ENCODE measurements around the gene ACSM3. TPM values are rescaled to one million over a fixed set of nuclear protein-coding genes. Genes with fewer than 3 reads are reported as not detected.
A peak's percentile ranks its signal among the peaks of the same experiment; 100 is the strongest.

Gene ACSM3
- total RNA-seq, 5 donors from 2014 or later (not counting 1 experiment from before 2014, with no cell fraction given), result 6.4 to 9.2 (median 8.9) TPM

DNA sequence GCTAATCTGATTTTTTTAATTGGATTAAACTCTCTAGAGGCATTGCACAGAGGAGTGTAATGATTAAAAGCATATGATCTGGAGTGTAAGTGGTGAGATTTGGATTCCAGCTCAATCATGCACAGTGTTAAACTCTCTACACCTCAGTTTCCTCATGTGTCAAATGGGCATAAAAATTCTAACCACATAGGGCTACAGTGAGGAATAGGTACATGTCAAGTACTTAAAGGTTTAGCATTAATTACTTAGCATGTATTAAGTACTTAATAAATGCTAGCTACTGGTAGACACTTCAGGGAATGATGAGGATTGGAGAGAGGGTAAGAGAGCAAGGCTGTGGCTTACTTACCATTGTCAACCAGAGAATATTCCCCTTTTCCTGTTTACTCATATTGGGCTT, 25.3 kb downstream of the ACSM3 start:
- no peaks in the 10 kb centered on the region for H3K27me3 Mint-ChIP-seq
- ATAC-seq (replicated peaks in 1 of 4), result no peak

DNA sequence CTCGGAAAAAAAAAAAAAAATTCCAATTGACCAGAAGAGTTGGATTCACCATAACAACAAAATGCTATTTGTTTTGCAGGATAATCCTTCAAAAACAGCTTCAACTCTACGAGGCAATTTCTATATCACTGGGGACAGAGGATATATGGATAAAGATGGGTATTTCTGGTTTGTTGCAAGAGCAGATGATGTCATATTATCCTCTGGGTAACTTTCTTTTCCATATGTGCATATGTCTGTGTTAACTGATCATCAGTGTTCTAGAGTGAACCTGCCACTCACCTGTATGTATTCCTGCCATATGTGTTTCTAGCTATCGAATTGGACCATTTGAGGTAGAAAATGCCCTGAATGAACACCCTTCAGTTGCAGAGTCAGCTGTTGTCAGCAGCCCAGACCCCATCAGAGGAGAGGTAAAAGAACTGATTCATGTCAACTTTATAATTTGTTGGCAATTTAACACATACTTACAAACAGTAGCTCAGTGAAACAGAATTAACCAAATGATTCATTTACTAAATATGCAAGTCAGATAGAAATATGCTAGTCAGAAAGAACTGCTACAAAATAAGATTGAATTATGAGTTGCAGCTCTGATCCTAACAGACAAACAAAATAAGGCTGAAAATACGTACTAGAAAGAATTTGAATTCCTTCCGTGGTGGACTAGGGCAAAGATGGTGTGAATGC, 28.3 kb downstream of the ACSM3 start:
- Mint-ChIP-seq H3K27ac (no peak overlapping the region), H3K4me1 (no peaks in the 10 kb centered on the region), H3K9me3 (no peaks in the 10 kb centered on the region), H3K36me3 (no peaks in the 10 kb centered on the region), H3K27me3 (no peaks in the 10 kb centered on the region), H3K4me3 (no peak overlapping the region)
- no peak for ATAC-seq (replicated peaks in 1 of 4)
- no peaks in the 10 kb centered on the region for H3K9me3 ChIP-seq
- no peak overlapping the region for H3K27ac ChIP-seq (ENCODE audit: low read length)
- ChIA-PET CTCF (interaction anchor here in 1 of 2 donors (0.5 kb wide), 1 partner anchor 1504 kb away, joined by 11 read pairs; no protein-coding TSS in a partner anchor), POLR2A (no interaction called here)
- no peaks in the 10 kb centered on the region for H3K27me3 ChIP-seq (replicated peaks in 1 of 2; ENCODE audit: control insufficient read depth in 2 of 2, extremely low read depth in 1 of 2, insufficient read depth in 2 of 2, low read length in 1 of 2)
- WGBS (ENCODE audit: insufficient coverage), result 97% methylated on average over 3 of the region's 5 CpGs
- H3K4me3 ChIP-seq (ENCODE audit: control insufficient read depth in 1 of 2, extremely low read depth in 1 of 2, low read length in 1 of 2), result no peak overlapping the region
- no peaks in the 10 kb centered on the region for H3K4me1 ChIP-seq (ENCODE audit: control insufficient read depth in 1 of 2, extremely low read depth in 1 of 2, insufficient read depth in 2 of 2, low read length in 2 of 2)
- no peaks in the 10 kb centered on the region for H3K36me3 ChIP-seq (ENCODE audit: control insufficient read depth in 2 of 2, extremely low read depth in 1 of 2, insufficient read depth in 1 of 2, low read length in 1 of 2)
- no peak for DNase-seq

More for the DNA sequence above, 25.3 kb downstream of the ACSM3 start:
- no peak overlapping the region for H3K4me3 ChIP-seq (ENCODE audit: control insufficient read depth in 1 of 2, extremely low read depth in 1 of 2, low read length in 1 of 2)
- Mint-ChIP-seq H3K27ac (no peak overlapping the region), H3K9me3 (no peaks in the 10 kb centered on the region), H3K36me3 (peaks cover 4% of the 10 kb centered on the region), H3K4me3 (no peak overlapping the region), H3K4me1 (no peaks in the 10 kb centered on the region)
- DNase-seq, result no peak
- no peaks in the 10 kb centered on the region for H3K27me3 ChIP-seq (replicated peaks in 1 of 2; ENCODE audit: control insufficient read depth in 2 of 2, extremely low read depth in 1 of 2, insufficient read depth in 2 of 2, low read length in 1 of 2)
- no peak overlapping the region for H3K27ac ChIP-seq (ENCODE audit: low read length)
- CTCF ChIA-PET, result interaction anchor here in 1 of 2 donors (0.7 kb wide), 1 partner anchor 19 kb away, joined by 4 read pairs; no protein-coding TSS in a partner anchor
- POLR2A ChIA-PET, result no interaction called here
- H3K9me3 ChIP-seq, result no peaks in the 10 kb centered on the region
- no peaks in the 10 kb centered on the region for H3K36me3 ChIP-seq (ENCODE audit: control insufficient read depth in 2 of 2, extremely low read depth in 1 of 2, insufficient read depth in 1 of 2, low read length in 1 of 2)
- H3K4me1 ChIP-seq (ENCODE audit: control insufficient read depth in 1 of 2, extremely low read depth in 1 of 2, insufficient read depth in 2 of 2, low read length in 2 of 2), result no peaks in the 10 kb centered on the region

DNA sequence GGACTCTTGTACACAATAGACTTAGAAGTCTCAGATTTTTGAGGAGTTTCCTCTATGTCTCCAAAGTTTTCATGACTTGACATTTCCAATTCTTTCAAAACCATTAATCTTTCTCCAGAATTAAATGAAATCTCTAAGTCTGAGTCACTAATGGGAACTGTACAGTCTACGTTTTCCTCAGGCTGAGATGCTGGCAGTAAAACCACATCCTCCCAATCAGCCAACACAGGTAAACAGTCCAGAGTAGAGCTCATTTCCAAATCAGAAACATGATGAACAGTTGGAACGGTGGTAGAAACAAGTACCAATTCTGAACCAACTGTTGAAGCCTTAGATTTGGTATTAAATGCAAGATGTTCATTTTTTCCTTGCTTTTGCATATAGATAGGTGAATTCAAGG, 34.5 kb downstream of the ACSM3 start:
- CTCF ChIA-PET, result interaction anchor here (0.5 to 0.6 kb wide), 2 partner anchors 10 to 104 kb away, joined by 3 to 7 read pairs; no protein-coding TSS in a partner anchor
- Histone ChIP-seq H3K4me1 (ENCODE audit: control insufficient read depth in 1 of 2, extremely low read depth in 1 of 2, insufficient read depth in 2 of 2, low read length in 2 of 2) (peaks cover 0 to 5% of the 10 kb centered on the region in 2 experiments), H3K4me3 (ENCODE audit: control insufficient read depth in 1 of 2, extremely low read depth in 1 of 2, low read length in 1 of 2) (no peak overlapping the region), H3K27ac (ENCODE audit: low read length) (peak overlapping the region; percentile 22), H3K36me3 (ENCODE audit: control insufficient read depth in 2 of 2, extremely low read depth in 1 of 2, insufficient read depth in 1 of 2, low read length in 1 of 2) (no peaks in the 10 kb centered on the region), H3K9me3 (no peaks in the 10 kb centered on the region), H3K27me3 (replicated peaks in 1 of 2; ENCODE audit: control insufficient read depth in 2 of 2, extremely low read depth in 1 of 2, insufficient read depth in 2 of 2, low read length in 1 of 2) (no peaks in the 10 kb centered on the region)
- Mint-ChIP-seq H3K4me3 (no peak overlapping the region), H3K9me3 (no peaks in the 10 kb centered on the region), H3K27ac (peak overlapping the region; percentile 68 to 91), H3K36me3 (no peaks in the 10 kb centered on the region), H3K27me3 (no peaks in the 10 kb centered on the region), H3K4me1 (peaks cover 12 to 20% (median 17%) of the 10 kb centered on the region in 3 donors)
- peak in 1 of 35 experiments; percentile 11 for DNase-seq
- WGBS (ENCODE audit: insufficient coverage), result 17% methylated on average over 1 of the region's 2 CpGs
- ATAC-seq (replicated peaks in 1 of 4), result peak; percentile 61 to 80 (median 70)
- POLR2A ChIA-PET, result no interaction called here

DNA sequence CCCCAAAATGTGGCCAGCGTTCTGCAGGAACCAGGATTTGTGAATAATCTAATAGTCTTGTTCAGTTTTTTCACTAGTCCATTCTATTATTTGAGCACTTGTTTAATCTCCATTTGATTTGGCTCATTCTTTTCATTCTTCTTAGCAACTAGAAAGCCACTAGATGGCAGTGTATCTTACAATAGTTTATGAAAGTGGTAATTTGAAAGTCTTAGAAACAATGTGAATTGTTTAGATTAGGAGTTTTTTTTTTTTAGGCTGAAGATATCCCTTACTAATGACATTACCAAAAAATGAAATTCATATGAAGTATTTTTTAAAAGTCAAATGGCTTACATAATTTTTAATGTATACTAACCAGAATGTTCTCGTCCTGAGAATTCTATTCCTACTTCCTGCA, 35.8 kb downstream of the ACSM3 start:
- WGBS (ENCODE audit: insufficient coverage), result no CpG with 5 or more reads among the region's 2 CpGs
- no peaks in the 10 kb centered on the region for H3K27me3 Mint-ChIP-seq
- no peak overlapping the region for H3K4me3 Mint-ChIP-seq
- ChIA-PET CTCF (interaction anchor here in 1 of 2 donors (0.7 to 1.1 kb wide), 3 partner anchors 48 to 910 kb away, joined by 3 to 4 read pairs (median 3); no protein-coding TSS in a partner anchor), POLR2A (no interaction called here)
- no peak for ATAC-seq (replicated peaks in 1 of 4)
- Histone ChIP-seq H3K27me3 (replicated peaks in 1 of 2; ENCODE audit: control insufficient read depth in 2 of 2, extremely low read depth in 1 of 2, insufficient read depth in 2 of 2, low read length in 1 of 2) (no peaks in the 10 kb centered on the region), H3K36me3 (ENCODE audit: control insufficient read depth in 2 of 2, extremely low read depth in 1 of 2, insufficient read depth in 1 of 2, low read length in 1 of 2) (no peaks in the 10 kb centered on the region), H3K9me3 (no peaks in the 10 kb centered on the region), H3K27ac (ENCODE audit: low read length) (no peak overlapping the region), H3K4me1 (ENCODE audit: control insufficient read depth in 1 of 2, extremely low read depth in 1 of 2, insufficient read depth in 2 of 2, low read length in 2 of 2) (peaks cover 0 to 5% of the 10 kb centered on the region in 2 experiments), H3K4me3 (ENCODE audit: control insufficient read depth in 1 of 2, extremely low read depth in 1 of 2, low read length in 1 of 2) (no peak overlapping the region)
- H3K36me3 Mint-ChIP-seq, result no peaks in the 10 kb centered on the region
- DNase-seq, result peak in 1 of 35 experiments; percentile 6
- H3K4me1 Mint-ChIP-seq, result peaks cover 12 to 20% (median 17%) of the 10 kb centered on the region in 3 donors
- H3K27ac Mint-ChIP-seq, result peak overlapping the region in 1 of 2 donors; percentile 5
- H3K9me3 Mint-ChIP-seq, result no peaks in the 10 kb centered on the region

DNA sequence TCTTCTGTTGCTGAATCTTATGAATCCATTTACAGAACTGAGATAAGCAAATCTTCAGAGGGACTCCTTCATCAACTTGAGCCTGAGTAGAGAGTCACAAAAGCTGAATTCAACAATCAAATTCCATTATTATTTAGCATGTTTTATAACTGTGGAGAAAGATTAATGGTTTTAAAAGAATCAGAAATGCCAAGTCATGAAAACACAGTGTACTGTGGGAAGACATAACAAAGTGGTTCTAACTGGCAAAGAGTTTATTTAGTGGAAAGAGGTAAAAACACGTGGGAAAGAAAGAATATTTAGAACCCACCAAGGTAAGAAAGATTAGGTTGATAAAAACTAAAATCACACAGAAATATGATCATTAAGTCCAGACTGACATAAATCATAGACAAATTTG, 37.5 kb downstream of the ACSM3 start:
- Mint-ChIP-seq H3K9me3 (no peaks in the 10 kb centered on the region), H3K27ac (peak overlapping the region in 1 of 2 donors; percentile 31), H3K4me3 (no peak overlapping the region), H3K27me3 (no peaks in the 10 kb centered on the region), H3K36me3 (no peaks in the 10 kb centered on the region), H3K4me1 (peaks cover 19 to 24% (median 22%) of the 10 kb centered on the region in 3 donors)
- no peaks in the 10 kb centered on the region for H3K27me3 ChIP-seq (replicated peaks in 1 of 2; ENCODE audit: control insufficient read depth in 2 of 2, extremely low read depth in 1 of 2, insufficient read depth in 2 of 2, low read length in 1 of 2)
- DNase-seq (no peak), ATAC-seq (replicated peaks in 1 of 4) (no peak)
- no peak overlapping the region for H3K27ac ChIP-seq (ENCODE audit: low read length)
- WGBS (ENCODE audit: insufficient coverage), result no CpG with 5 or more reads among the region's 1 CpG
- H3K36me3 ChIP-seq (ENCODE audit: control insufficient read depth in 2 of 2, extremely low read depth in 1 of 2, insufficient read depth in 1 of 2, low read length in 1 of 2), result no peaks in the 10 kb centered on the region
- no peak overlapping the region for H3K4me3 ChIP-seq (ENCODE audit: control insufficient read depth in 1 of 2, extremely low read depth in 1 of 2, low read length in 1 of 2)
- ChIA-PET CTCF (interaction anchor here in 1 of 2 donors (0.6 kb wide), 1 partner anchor 38 kb away, joined by 3 read pairs; no protein-coding TSS in a partner anchor), POLR2A (no interaction called here)
- H3K9me3 ChIP-seq, result no peaks in the 10 kb centered on the region
- H3K4me1 ChIP-seq (ENCODE audit: control insufficient read depth in 1 of 2, extremely low read depth in 1 of 2, insufficient read depth in 2 of 2, low read length in 2 of 2), result peaks cover 4 to 5% of the 10 kb centered on the region in 2 experiments

DNA sequence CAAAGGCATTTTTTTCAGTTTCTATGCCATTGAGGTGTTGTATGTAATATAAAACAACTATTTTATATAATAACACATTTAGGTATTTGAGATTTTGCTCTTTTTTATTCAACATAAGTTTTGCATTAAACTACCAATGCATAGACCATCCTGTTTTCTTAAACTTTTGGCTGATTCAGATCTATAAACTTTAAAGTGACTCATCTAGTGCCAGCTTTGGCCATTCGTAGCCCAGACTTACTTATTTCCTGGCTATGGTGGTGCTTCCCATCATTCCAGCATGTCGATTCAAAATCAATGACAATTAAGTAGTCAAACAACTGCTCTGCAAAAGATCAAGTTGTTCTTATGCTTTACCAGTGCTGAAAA, 39.4 kb downstream of the ACSM3 start:
- no peaks in the 10 kb centered on the region for H3K36me3 Mint-ChIP-seq
- DNase-seq, result no peak
- ChIA-PET CTCF (no interaction called here), POLR2A (no interaction called here)
- H3K4me1 Mint-ChIP-seq, result peaks cover 28 to 32% (median 31%) of the 10 kb centered on the region in 3 donors
- WGBS (ENCODE audit: insufficient coverage), result 80% methylated on average over 2 of the region's 2 CpGs
- Histone ChIP-seq H3K4me1 (ENCODE audit: control insufficient read depth in 1 of 2, extremely low read depth in 1 of 2, insufficient read depth in 2 of 2, low read length in 2 of 2) (peaks cover 3 to 16% of the 10 kb centered on the region in 2 experiments), H3K9me3 (no peaks in the 10 kb centered on the region), H3K36me3 (ENCODE audit: control insufficient read depth in 2 of 2, extremely low read depth in 1 of 2, insufficient read depth in 1 of 2, low read length in 1 of 2) (no peaks in the 10 kb centered on the region), H3K27me3 (replicated peaks in 1 of 2; ENCODE audit: control insufficient read depth in 2 of 2, extremely low read depth in 1 of 2, insufficient read depth in 2 of 2, low read length in 1 of 2) (no peaks in the 10 kb centered on the region), H3K4me3 (ENCODE audit: control insufficient read depth in 1 of 2, extremely low read depth in 1 of 2, low read length in 1 of 2) (no peak overlapping the region), H3K27ac (ENCODE audit: low read length) (no peak overlapping the region)
- no peaks in the 10 kb centered on the region for H3K9me3 Mint-ChIP-seq
- ATAC-seq (replicated peaks in 1 of 4), result no peak
- H3K27ac Mint-ChIP-seq, result peak overlapping the region in 1 of 2 donors; percentile 45
- no peak overlapping the region for H3K4me3 Mint-ChIP-seq
- no peaks in the 10 kb centered on the region for H3K27me3 Mint-ChIP-seq

Measured in T-cell (primary cell).